Measurements from ENCODE around the gene FTO.

Gene FTO

DNA sequence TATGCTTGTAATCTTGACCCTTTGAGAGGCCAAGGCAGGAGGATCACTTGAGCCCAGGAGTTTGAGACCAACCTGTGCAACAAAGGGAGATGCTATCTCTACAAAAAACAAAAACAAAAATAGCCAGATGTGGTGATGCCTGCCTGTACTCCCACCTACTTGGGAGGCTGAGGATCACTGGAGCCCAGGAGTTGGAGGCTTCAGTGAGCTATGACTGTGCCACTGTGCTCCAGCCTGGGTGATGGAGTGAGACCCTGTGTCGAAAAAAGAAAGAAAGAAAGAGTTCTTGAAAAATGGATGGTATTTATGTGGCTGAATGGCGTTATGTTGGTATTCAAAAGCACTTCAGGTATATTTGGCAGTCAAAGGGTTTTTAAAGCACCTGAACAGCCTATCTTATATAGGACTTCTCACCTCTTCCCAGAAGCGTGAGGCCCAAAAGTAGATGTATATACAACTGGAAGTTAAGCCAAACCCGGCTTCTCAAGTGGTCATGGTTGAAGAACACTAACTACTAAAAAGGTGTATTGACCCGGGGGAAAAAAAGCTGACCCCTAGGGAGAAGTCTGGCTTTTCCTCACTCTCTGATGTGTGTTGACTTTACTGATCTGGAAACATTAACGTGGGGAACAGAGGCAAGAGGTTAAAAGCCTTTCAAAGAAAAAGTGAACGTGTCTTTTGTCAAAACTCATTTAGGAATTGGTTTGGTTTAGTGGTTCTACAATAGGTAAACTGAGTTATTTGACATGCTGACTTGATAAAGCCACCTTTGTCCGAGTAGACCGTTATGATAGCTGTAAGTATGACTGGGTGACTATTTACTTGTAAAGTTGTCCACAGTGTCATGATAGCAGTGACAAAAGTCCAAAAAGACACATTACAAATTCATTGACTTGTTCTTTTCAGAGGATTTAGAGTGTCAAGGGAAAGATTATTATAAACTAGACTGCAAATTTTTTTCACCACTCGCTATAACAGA is 399.2 kb downstream of the FTO start:
- no peak for DNase-seq

- peak; percentile 1 for DNase-seq
These were observed 402.1 kb downstream of the FTO start for GRCh38 chr16:54106057-54106456.

DNA sequence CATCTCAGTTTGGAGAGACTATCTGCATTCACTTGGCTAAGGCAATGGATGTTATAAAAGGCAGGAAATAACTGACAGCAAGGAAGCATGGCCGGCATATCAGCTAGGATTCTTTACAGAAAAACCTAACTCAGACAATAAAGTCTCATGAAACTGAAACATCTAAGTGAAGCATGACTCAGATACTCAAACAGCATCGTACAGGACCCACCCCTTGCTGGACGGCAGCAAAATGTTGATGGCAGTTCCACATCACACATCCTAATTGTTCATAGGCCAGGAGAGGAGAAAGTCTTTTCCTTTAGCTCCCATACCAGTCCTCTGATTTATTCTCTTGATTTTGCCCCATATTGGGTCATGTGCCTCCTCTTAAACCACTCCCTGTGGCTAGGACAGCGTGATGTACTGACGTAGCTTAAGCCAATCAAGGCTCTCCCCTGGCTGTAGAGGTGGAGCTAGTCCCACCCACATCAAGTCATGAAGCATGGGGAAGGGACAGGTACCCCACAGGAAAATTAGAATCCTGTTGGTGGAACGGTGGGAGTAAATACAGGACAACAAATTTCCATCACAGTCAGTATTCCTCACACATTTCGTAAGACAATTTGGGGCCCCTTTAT is 403.7 kb downstream of the FTO start:
- no peak for DNase-seq

DNA sequence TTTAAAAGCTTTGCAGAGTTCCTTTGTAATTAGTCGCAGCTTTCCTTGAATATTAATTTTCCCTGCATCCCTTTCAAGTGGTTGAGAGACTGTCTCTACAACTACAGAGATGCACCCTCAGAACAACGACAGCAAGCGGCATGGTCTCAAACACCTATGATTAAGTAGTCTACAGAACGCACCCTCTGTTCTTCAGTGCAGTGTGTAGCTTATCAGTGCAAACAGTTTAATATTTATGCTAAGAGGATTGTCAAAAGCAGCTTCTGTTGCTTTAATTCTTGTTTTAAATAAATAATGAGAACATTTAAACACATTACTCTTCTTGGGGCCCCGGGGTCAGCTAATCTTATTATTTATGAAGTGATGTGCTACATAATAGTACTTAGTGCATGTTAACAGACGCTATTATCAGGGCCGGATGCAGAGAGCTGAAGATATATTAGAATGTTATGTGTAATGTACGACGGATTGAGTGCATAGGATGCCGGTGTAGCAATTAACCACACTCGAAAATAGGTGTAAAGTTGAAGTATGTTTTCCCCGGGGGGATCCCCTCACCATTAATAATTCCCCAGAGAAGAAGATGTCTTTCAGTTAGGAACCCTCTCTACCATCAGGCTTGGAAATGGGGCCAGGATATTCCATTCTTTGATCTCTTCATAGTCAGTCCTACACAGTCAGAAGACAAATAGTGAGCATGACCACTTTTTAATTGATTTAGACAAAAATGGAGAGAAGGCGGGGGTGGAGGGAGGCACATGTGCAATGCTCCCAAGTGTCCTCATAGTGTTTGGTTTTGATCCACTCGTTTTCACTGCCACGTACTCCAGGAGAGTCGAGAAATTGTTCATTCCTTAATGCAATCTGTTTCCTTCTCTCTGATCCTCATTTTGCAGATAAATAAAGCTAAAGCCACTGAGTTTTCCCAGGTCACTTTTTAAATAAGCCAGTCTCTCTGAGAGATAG is 406.3 kb downstream of the FTO start:
- no peak for DNase-seq

DNA sequence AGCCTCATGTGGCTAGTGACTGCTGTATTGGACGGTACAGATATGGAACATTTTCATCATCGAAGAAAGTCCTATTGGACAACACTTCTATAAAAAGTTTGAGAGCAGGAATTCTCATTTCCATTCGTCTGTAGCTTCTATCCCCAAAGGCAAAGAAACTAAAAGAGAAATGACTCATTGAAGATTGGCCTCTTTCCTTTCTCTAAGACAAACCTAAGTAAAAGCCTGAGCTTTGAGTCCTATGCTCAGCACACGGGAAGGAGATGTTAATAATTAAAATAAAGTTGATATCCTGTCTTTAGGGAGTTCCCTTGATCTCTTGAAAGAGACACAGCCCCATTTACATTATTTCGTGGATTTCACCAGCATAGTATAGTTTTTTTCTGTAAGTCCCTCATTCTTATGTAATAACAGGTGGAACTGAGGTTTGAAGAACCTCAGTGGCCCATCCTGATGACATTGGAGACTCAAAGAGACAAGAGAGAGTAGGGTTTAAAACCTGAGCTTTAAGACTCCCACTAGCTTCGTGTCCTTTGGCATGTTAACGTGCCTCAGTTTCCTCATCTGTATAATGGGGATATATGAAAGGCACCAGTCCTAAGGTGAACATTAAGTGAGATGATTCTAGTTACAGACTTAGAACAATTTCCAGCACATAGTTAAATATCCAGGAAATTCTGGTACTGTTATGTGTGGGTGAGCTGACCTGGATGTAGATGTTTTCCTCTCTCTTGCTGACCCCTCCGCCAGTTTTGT is 408.7 kb downstream of the FTO start:
- no peak for DNase-seq

GRCh38 chr16:54115558-54115957 is 411.6 kb downstream of the FTO start:
- DNase-seq = no peak

DNA sequence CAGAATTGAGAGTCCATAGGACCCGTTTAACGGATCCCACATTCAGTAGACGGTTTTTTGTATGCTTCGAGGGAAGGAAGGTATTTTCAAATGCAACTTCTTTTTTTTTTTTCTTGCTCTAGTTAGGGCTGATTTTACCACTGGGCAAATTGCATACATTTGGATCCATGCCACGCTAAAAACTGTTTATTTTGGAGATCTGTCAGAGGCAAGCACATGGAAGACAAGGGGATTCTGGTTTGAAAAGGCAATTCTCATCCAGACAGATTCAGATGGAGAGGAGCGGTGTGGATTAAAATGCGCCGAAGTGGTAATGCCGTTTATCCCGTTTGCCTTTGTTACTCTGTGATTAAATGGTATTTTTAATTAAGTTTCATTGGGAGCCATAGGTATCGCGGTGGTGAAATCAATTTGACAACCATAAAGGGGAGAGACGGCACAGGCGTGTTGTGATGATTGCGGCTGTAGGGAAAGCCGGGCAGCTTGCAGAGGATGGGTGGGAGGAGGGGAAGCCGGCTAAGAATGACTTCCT is 412.2 kb downstream of the FTO start:
- DNase-seq = peak; percentile 2

DNA sequence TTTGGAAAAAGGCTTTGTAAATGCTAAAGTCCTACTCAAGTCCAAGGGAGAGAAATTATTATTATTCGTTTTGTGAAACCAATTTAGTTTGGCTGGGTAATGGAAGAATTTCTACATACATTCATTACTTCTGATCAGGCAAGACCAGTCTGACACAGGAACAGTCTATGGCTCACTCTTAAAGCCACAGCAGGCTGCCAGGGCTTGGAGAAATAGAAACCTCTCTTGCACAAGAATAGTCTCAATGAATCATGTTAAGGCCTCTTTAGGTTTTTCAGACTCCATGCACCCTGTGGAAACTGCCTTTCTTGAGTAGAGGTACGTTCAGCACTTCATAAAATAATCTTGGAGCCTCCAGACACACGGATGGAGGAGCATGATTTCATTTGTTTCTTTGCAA is 414.9 kb downstream of the FTO start:
- no peak for DNase-seq

GRCh38 chr16:54120846-54121480 is 417.0 kb downstream of the FTO start:
- DNase-seq = no peak

DNA sequence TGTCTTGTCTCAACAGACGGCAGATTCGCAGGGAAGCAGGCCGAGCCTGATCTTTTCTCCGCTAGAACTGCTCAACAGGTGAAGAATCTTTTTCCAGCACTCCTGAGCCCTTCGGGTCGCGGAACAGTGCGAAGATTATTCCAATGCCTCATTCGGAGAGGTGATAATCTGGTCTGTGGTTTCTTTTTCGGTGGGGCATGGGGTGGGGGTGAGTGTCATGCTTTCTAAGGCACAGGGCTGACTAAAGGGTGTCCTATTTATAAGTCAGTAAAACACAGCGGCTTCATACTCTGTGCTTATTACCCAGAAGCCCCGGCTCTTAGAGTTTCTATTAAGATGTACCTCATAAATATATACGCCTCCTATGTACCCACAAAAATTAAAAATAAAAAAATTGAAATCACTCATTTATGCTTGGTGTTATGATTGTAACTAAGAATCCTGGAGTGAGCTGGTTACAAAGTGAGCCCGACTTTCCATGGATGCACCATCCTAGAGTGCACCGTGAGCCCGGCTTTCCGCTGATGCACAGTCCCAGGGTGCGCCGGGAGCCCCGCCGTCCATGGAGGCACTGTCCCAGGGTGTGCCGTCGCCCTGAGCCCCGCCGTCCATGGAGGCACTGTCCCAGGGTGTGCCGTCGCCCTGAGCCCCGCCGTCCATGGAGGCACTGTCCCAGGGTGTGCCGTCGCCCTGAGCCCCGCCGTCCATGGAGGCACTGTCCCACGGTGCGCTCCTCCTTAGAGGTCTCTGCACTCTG is 417.8 kb downstream of the FTO start:
- DNase-seq = no peak

GRCh38 chr16:54123766-54124165 is 419.8 kb downstream of the FTO start:
- DNase-seq = no peak

DNA sequence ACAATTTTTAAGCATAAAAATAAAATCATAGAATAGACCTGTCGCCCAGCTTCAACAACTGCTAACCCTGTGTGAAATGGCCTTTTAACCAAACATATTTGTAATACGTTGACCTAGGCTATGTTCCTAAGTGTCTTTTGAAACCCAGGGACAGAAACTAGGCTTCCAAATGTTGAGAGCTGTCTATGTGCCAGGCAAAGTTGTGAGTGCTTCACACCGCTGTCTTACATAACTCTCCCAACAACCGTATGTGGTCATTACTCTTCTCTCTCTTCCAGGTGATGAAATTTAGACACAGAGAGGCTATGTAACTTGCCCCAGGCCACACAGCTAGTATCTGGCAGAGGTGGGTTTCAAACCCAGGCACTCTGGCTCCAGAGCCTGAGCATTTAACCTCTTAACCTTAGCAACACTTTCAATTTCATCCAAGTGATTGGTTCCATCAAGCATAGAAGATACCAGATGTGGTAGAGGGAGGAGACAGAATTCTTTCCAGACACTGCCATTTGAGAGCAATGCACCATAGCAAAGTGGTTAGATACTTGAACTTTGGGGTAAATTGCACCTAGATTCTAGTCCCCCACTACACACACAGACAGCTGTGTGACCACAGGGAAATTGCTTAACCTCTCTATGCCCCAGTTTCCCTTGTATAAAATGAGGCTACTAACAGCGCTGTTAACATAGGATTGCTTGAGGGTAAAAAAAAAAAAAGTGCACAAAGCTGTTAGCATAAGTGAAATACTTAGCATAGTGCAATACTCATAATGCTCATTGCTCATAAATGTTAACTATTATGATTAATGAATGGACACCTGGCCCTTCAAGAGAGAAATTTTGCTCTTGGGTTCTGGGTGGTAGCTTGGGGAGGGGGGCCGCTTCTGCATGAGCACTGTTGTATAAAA is 422.0 kb downstream of the FTO start:
- DNase-seq = no peak

GRCh38 chr16:54126907-54127306 is 423.0 kb downstream of the FTO start:
- DNase-seq = no peak

DNA sequence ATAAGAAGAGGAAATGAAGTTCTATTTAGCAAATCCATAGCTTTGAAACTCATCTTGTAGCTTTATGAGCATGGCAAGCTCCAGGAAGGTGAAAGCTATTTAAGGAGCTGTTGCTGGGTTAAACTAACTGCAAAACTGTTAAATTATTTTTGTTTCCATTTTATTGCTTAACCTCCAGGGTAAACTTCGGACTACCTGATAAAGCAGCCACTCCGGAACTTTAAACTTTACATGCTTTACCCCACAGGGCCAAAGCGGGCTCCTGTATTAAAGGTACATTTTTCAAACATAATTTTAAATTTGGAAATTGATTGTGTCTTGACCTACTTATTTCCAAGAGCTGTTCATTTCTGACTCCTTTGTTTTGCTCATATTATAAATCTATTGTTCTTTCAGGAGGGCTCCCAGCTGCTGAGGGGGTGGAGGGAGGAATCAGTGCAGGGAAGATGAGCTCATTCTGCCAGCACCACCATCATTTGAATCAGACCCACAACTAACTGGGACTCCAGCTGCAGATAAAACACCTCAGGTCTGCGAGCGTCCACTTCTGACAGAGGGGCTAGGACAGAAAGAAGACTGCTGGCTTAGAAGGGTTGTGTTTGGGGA is 424.8 kb downstream of the FTO start:
- no peak for DNase-seq

DNA sequence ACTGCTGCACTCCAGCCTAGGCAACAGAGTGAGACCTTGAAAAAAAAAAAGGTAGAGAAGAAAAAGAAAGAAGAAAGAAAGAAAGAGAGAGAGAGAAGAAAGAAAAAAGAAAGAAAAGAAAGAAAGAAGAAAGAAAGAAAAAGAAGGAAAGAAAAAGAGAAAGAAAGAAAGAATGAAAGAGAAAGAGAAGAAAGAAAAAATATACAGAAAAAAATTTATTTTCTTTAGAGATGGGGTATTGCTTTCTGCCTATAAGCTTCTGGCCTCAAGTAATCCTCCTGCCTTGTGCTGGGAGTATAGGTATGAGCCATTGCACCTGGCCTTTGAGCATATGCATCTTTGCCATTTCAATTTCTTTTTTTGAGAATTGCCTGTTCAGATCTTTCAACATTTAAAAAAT is 425.9 kb downstream of the FTO start:
- DNase-seq = no peak

GRCh38 chr16:54135361-54136275 is 431.7 kb downstream of the FTO start:
- DNase-seq = no peak

DNA sequence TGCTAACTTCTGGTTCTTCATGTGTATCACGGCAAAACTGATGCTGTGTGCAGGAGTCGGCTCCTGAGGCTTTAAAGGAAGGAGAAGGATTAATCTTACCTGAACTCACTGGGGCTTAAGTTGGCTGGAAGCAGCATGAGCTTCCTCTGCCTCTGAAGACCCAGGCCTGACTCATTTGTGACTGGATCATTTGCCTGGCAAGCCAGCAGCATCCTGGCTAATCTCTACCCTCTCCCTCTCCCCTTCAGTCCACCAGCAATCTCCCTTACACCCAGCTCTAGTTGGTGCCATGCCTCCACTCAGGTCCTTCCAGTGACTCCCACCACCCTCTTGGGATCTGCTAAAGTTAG is 432.3 kb downstream of the FTO start:
- DNase-seq = no peak

All from NCI-H2029 (cell line).